Activated naive CD4-positive, alpha-beta T cell (primary cell): ENCODE results near the gene EGFL7.
"Not testable (repeated sequence)": the region's sequence is repeated elsewhere in the genome, so short reads cannot be mapped to it uniquely, and the experiment has no call there.

Experiments used
- DNase-seq, 4 experiments: peaks; one replicate each; lab custom pipeline; 2025; lab: John Stamatoyannopoulos, UW

Gene EGFL7

DNA sequence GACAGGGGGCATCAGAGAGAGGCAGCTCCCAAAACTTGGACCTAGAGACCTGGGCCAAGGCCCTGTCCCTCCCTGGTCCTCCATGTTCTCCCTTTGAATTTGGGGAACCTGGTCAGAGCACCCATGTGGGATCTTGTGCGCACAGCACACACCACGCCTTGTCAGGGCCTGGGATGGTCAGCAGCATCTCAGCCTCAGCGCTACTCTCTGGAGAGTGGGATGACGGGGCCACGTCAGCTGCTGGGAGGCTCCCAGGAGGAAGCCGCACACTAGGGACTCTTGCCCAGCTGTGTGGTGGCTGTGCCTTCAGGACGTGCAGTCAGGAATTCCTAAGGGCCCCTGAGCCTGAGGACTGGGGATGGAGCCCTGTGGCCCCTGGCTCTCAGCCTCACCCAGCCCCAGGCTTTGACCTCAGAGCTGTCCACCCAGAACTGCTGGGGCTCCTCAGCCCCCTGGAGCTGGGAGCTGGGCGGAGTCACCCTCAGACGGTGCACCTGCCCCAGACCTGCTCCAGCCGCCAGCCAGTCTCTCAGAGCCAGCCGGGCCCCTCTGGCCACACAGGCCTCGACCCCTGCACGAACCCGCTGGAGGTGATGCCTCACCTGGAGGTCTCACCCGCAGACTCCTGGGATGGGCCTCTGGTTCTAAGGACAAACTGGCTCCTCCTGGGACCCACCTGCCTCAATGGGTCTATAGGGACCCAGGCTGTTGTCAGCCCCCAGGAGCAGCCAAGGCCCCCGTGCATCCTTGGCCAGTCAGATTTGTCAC lies 38.3 kb upstream of the EGFL7 start:
- no peak for DNase-seq

GRCh38 chr9:136625101-136626065 lies 37.3 kb upstream of the EGFL7 start:
- DNase-seq, result no peak

DNA sequence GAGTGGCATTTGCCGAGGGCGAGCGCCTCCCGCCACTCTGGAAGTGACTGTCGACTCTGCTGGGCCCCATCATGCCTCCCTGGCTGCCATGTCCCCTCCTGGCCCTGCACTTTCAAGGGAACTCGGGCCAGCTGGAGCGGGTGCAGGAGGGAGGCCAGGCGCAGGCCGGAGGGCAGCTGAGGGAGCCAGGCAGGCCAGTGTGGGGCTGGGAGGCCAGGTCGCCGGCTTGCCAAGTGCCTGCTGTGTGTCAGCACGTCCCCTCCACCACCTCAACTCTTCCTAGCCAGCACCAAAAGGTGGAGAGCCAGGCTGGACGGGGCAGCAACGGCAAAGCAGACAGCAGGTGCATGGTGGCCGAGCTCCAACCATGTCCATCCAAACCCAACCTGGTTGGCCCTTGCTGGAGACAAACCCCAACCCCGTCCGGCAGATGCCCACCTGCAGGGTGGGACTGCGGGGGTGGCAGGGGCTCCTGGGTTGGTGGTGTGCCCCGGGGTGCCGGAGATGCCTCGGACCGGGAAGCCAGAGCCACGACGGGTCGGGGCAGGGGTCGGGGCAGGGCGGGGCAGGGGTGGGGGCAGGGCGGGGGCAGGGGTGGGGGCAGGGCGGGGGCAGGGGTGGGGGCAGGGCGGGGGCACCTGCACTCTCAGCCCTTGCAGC lies 36.5 kb upstream of the EGFL7 start:
- no peak for DNase-seq

DNA sequence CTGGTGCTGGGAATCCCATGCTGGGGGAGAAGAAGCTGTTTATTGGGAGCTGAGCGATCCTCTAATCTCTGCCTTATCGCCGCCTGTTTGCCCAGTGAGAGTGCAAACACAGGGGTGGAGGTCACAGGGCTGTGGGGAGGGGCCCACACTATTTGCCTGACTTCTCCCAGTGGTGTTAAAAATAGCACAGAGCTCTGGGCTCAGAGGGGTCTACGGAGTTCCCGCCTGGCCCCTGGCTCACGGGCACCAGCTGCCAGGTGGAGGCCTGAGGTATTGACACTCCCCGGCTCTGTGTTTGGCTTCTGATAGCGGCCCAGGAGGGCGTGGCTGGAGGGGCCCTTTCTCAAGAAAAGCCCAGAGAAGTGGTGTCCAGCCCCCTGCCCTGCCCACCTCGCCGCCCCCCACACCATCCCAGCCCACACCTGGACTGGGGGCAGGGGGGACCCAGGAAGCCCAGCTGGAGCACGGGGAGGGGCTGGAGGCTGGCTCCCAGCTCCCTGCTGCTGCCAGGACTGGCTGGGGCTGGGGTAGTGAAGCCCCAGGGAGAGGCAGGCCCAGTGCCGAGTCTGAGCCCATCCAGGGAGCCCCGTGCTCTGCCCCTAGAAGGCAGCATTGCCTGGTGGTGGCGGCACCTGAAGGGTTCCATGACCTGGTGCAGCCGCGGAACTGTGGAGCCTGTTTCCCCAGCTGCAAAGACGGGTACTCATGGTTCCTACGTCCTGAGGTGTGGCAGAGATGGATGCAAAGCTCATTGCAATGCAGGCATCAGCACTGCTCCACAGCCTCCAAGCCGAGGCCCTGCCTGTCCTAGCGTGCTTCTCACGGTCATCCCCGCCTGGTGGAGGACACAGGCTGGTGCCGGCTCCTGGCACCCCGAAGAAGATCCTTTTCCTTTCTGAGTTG lies 35.7 kb upstream of the EGFL7 start:
- no peak for DNase-seq

DNA sequence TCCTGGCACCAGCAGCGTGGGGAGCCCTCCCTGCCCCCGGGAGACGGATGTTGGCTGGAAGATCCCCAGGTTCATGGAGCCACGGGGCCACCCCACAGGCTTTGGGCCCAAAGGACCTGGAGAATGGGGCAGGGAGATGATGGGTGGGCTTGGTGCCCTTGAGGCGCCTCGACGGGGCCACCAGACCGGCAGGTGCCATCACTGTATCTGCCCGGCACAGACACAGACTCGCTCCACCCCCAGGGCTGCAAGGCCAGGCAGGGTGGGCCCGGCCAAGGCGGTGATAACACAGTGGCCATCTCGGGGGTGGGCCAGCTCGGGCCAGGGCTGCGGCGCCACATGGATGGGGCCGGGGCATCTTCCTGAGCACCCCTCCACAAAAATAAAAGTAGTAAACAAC lies 35.0 kb upstream of the EGFL7 start:
- DNase-seq, result no peak

DNA sequence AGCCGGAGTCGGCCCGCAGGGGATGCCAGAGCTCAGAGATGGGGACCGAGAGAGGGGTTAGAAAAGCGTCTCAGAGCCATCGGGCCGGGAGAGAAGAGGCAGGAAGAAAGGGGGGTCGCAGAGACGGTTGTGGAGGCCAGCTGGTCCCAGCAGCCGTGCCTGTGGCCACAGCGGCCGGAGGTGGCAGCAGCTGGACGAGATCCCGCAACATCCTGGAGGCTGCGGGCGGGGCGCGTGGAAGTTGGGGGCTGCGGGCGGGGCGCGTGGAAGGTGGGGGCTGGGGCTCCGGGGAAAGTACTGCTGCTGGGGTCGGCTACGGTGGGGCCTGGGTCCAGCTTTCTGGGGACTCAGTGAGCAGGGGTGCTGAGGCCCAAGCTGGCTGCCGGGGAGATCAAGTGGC lies 34.4 kb upstream of the EGFL7 start:
- DNase-seq, result no peak

GRCh38 chr9:136629001-136629878 lies 33.5 kb upstream of the EGFL7 start:
- DNase-seq, result no peak

DNA sequence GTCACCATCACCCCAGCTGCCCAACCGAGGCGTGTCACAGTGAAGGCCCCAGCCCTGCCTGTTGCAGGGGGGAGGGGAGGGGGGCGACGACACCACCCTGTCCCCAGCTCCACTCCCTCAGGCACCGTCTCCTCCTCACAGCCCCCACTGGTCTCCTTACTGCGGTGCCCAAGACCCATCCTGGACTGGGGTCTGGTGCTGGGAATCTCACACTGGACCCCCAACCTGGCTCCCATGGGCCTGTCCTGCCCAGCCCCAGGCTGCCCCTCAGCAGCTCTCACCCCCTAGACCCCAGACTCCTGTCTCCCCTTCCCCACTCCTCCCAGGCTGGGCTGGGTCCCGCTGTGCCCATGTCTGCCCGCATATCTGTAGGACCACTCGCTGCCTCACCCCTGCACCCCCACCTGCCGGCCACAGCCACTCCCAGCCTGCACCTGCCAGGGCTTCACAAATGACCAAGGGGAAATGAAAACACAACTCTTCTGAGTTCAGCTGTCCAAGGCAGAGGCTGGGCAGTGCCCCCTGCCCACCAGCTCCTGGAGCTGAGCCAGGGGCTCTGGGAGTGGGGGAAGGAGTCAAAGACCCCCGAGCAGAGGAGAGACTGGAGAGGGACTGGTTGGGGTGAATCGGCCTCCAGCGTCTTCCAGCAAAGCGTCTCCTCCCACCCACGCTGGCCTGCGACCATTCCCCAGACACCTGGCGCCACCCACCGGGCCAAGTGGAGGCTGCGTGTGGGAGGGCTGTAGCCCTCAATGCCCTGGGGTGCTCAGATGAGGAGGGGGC lies 32.6 kb upstream of the EGFL7 start:
- DNase-seq, result peak in 2 of 4 experiments; percentile 49 to 60

GRCh38 chr9:136630662-136630992 lies 32.1 kb upstream of the EGFL7 start:
- no peak for DNase-seq

GRCh38 chr9:136631038-136632000 lies 31.4 kb upstream of the EGFL7 start:
- DNase-seq, result peak in 3 of 4 experiments; percentile 31 to 80 (median 66)

DNA sequence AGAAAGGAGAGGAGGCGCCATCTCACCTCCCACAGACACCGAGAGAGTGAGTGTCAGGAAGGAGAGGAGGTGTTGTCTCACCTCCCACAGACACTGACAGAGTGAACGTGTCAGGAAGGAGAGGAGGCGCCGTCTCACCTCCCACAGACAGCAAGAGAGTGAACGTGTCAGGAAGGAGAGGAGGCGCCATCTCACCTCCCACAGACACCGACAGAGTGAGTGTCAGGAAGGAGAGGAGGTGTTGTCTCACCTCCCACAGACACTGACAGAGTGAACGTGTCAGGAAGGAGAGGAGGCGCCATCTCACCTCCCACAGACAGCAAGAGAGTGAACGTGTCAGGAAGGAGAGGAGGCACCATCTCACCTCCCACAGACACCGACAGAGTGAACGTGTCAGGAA lies 30.6 kb upstream of the EGFL7 start:
- DNase-seq, result not testable (repeated sequence)

DNA sequence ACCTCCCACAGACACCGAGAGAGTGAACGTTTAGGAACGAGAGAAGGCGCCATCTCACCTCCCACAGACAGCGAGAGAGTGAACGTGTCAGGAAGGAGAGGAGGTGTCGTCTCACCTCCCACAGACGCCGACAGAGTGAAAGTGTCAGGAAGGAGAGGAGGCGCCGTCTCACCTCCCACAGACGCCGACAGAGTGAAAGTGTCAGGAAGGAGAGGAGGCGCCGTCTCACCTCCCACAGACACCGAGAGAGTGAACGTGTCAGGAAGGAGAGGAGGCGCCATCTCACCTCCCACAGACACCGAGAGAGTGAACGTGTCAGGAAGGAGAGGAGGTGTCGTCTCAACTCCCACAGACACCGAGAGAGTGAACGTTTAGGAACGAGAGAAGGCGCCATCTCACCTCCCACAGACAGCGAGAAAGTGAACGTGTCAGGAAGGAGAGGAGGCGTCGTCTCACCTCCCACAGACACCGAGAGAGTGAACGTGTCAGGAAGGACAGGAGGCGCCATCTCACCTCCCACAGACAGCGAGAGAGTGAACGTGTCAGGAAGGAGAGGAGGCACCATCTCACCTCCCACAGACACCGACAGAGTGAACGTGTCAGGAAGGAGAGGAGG lies 30.1 kb upstream of the EGFL7 start:
- not testable (repeated sequence) for DNase-seq

DNA sequence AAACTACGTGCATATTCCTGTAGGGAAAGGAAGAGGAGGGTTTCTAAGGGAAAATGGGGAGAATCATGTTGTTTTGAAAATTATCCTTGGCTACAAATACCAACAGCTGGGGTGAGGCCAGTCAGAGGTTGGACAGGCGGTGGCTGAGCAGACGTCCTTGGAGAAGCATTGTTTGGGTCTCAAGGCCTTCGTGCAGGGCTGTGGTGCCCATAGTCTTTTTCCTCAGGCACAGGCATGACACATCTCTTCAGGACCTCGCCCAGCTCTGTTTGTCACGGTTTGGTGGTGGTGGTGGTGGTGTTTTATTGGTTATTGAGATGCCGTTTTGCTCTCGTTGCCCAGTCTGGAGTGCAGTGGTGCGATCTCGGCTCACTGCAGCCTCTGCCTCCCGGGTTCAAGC lies 27.8 kb upstream of the EGFL7 start:
- DNase-seq, result no peak

- DNase-seq, result no peak
Measured at GRCh38 chr9:136640171-136641111, 22.3 kb upstream of the EGFL7 start.

GRCh38 chr9:136642439-136642921 lies 20.2 kb upstream of the EGFL7 start:
- no peak for DNase-seq

GRCh38 chr9:136643596-136644342 lies 18.9 kb upstream of the EGFL7 start:
- no peak for DNase-seq
